Measurements from ENCODE around the gene EXOSC9. TPM values are rescaled to one million over a fixed set of nuclear protein-coding genes. Genes with fewer than 3 reads are reported as not detected.

Gene EXOSC9
- total RNA-seq, 2 experiments from 2014 or later = 71.6 to 72.7 TPM

DNA sequence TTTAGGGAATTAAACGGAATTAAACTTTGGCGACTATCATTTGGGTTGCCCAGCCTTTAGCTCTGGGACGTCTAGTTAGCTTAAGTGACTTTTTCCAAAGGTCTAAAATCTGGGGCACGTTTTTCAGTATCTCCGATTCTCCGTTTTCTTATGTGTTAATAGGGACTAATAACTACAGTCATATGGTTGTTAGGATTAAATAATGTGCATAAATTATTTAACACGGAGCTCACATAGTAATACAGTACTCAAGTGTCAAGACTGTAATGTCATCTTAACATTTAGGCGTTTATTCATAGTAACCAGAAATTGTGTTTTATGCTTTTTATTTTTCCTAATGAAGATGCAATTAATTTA lies 23.0 kb downstream of the EXOSC9 start:
- peak overlapping the region; percentile 71 for H3K4me3 ChIP-seq (ENCODE audit: low read length)
- TF ChIP-seq, protein P1, sequence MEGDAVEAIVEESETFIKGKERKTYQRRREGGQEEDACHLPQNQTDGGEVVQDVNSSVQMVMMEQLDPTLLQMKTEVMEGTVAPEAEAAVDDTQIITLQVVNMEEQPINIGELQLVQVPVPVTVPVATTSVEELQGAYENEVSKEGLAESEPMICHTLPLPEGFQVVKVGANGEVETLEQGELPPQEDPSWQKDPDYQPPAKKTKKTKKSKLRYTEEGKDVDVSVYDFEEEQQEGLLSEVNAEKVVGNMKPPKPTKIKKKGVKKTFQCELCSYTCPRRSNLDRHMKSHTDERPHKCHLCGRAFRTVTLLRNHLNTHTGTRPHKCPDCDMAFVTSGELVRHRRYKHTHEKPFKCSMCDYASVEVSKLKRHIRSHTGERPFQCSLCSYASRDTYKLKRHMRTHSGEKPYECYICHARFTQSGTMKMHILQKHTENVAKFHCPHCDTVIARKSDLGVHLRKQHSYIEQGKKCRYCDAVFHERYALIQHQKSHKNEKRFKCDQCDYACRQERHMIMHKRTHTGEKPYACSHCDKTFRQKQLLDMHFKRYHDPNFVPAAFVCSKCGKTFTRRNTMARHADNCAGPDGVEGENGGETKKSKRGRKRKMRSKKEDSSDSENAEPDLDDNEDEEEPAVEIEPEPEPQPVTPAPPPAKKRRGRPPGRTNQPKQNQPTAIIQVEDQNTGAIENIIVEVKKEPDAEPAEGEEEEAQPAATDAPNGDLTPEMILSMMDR (IDR thresholded peaks at IDR 0.05) = no peak
- H3K36me3 ChIP-seq (ENCODE audit: insufficient read depth, low read length) = no peaks in the 10 kb centered on the region
- no peaks in the 10 kb centered on the region for H3K9me3 Mint-ChIP-seq
- H3K27me3 ChIP-seq (ENCODE audit: control insufficient read depth in 1 of 2, insufficient read depth in 2 of 2, low read length in 2 of 2) = no peaks in the 10 kb centered on the region
- H3K4me3 Mint-ChIP-seq = peak overlapping the region; percentile 94
- ChIA-PET POLR2A (interaction anchor here (0.6 to 3.8 kb wide), 6 partner anchors 9 to 908 kb away, joined by 3 to 40 read pairs (median 8); partner anchors contain the start of genes ANXA5, BBS12, BBS7 and EXOSC9), CTCF (no interaction called here)
- H3K9me3 ChIP-seq (ENCODE audit: control insufficient read depth in 1 of 2, insufficient read depth in 1 of 2, low read length in 2 of 2) = no peaks in the 10 kb centered on the region
- no peaks in the 10 kb centered on the region for H3K27me3 Mint-ChIP-seq
- DNase-seq (no peak), ATAC-seq (ENCODE audit: poor library complexity) (no peak)
- peaks cover 26% of the 10 kb centered on the region for H3K4me1 Mint-ChIP-seq (ENCODE audit: low read depth)
- peak overlapping the region; percentile 25 to 61 for H3K27ac ChIP-seq (ENCODE audit: low read depth in 1 of 2, low read length in 2 of 2)
- intact Hi-C loops (cut with DNase I, micrococcal nuclease) = loop anchor here (1.0 to 10.0 kb wide), 5 partner anchors 46 to 1098 kb away; partner anchors contain the start of genes BLTP1 (in 2 of the 2), BBS7 (in 1 of the 2) and NUDT6 (in 1 of the 2)
- H3K36me3 Mint-ChIP-seq (ENCODE audit: low read depth) = peaks cover 10% of the 10 kb centered on the region
- peaks cover 11% of the 10 kb centered on the region for H3K4me1 ChIP-seq (ENCODE audit: insufficient read depth, low read length)
- H3K27ac Mint-ChIP-seq = peak overlapping the region; percentile 83

DNA sequence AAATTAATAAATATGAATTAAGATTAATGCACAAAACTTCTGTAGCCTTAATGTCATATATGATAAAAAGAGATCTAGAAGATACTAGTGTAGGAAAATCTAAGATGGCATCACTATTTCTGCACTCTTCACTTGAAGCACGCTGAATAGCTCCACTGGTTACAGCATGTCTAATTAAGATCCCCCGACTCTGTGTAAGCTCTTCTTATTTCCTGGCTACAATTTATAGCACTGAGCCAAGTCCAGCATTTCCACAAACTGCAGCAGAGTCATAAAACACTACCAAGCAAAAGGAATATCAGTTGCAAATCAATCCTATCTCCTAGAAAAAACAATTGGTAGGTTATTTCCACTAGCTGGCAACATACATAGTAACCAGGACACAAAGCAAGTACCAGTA lies 23.8 kb downstream of the EXOSC9 start:
- no peak overlapping the region for H3K27ac ChIP-seq (ENCODE audit: low read depth in 1 of 2, low read length in 2 of 2)
- no peak overlapping the region for H3K27ac Mint-ChIP-seq
- intact Hi-C loops (cut with DNase I, micrococcal nuclease) = loop anchor here (1.0 to 10.0 kb wide), 5 partner anchors 45 to 1097 kb away; partner anchors contain the start of genes BLTP1 (in 2 of the 2), BBS7 (in 1 of the 2) and NUDT6 (in 1 of the 2)
- peaks cover 26% of the 10 kb centered on the region for H3K4me1 Mint-ChIP-seq (ENCODE audit: low read depth)
- H3K27me3 Mint-ChIP-seq = no peaks in the 10 kb centered on the region
- DNase-seq (no peak), ATAC-seq (ENCODE audit: poor library complexity) (no peak)
- TF ChIP-seq, protein P1 (IDR thresholded peaks at IDR 0.05) = no peak
- H3K36me3 Mint-ChIP-seq (ENCODE audit: low read depth) = peaks cover 10% of the 10 kb centered on the region
- no peaks in the 10 kb centered on the region for H3K27me3 ChIP-seq (ENCODE audit: control insufficient read depth in 1 of 2, insufficient read depth in 2 of 2, low read length in 2 of 2)
- peak overlapping the region; percentile 77 for H3K4me3 Mint-ChIP-seq
- ChIA-PET CTCF (no interaction called here), POLR2A (interaction anchor here (0.6 to 3.8 kb wide), 4 partner anchors 9 to 795 kb away, joined by 3 to 40 read pairs (median 8); partner anchors contain the start of genes ANXA5 and EXOSC9)
- H3K9me3 ChIP-seq (ENCODE audit: control insufficient read depth in 1 of 2, insufficient read depth in 1 of 2, low read length in 2 of 2) = no peaks in the 10 kb centered on the region
- H3K4me3 ChIP-seq (ENCODE audit: low read length) = no peak overlapping the region
- peaks cover 11% of the 10 kb centered on the region for H3K4me1 ChIP-seq (ENCODE audit: insufficient read depth, low read length)
- H3K36me3 ChIP-seq (ENCODE audit: insufficient read depth, low read length) = peaks cover 2% of the 10 kb centered on the region
- no peaks in the 10 kb centered on the region for H3K9me3 Mint-ChIP-seq

DNA sequence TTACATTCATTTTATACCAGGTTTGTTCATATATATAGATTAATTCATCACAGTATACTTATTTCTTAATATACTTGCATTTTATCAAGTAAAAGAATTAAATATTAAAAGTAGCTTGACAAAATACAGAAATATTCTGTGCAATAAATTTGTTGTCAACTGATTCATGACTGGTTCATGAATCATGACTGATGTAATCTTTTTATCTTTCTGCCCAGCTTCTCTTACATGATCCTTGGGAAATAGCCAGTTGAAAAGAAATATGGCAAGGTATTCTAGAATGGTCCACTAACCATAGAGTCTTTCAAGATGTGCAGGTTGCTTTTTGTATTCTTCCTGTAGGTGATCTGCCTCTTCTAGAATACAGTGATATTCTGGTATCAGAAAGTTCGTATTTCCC lies 26.7 kb downstream of the EXOSC9 start:
- CTCF ChIA-PET = no interaction called here
- intact Hi-C loops (cut with DNase I, micrococcal nuclease) = loop anchor here in 1 of 2 experiments (10.0 kb wide), 1 partner anchor 327 kb away; the partner anchor contains the start of gene BLTP1

More for the DNA sequence above, 26.7 kb downstream of the EXOSC9 start:
- DNase-seq (no peak), ATAC-seq (ENCODE audit: poor library complexity) (no peak)
- POLR2A ChIA-PET = no interaction called here
- H3K9me3 ChIP-seq (ENCODE audit: control insufficient read depth in 1 of 2, insufficient read depth in 1 of 2, low read length in 2 of 2) = no peaks in the 10 kb centered on the region
- TF ChIP-seq, protein P1 (IDR thresholded peaks at IDR 0.05) = no peak
- H3K27me3 ChIP-seq (ENCODE audit: control insufficient read depth in 1 of 2, insufficient read depth in 2 of 2, low read length in 2 of 2) = no peaks in the 10 kb centered on the region
- no peak overlapping the region for H3K27ac ChIP-seq (ENCODE audit: low read depth in 1 of 2, low read length in 2 of 2)
- H3K4me1 ChIP-seq (ENCODE audit: insufficient read depth, low read length) = peaks cover 5% of the 10 kb centered on the region
- Mint-ChIP-seq H3K4me1 (ENCODE audit: low read depth) (peaks cover 19% of the 10 kb centered on the region), H3K9me3 (no peaks in the 10 kb centered on the region), H3K27me3 (no peaks in the 10 kb centered on the region), H3K36me3 (ENCODE audit: low read depth) (peaks cover 26% of the 10 kb centered on the region), H3K27ac (no peak overlapping the region), H3K4me3 (no peak overlapping the region)
- H3K36me3 ChIP-seq (ENCODE audit: insufficient read depth, low read length) = peaks cover 2% of the 10 kb centered on the region
- no peak overlapping the region for H3K4me3 ChIP-seq (ENCODE audit: low read length)

Measured in CD4-positive, alpha-beta T cell (primary cell).